Fibroblast of skin of left biceps (primary cell): ENCODE results near the gene TMEM92.
"Not testable (repeated sequence)": the region's sequence is repeated elsewhere in the genome, so short reads cannot be mapped to it uniquely, and the experiment has no call there.

ENCODE experiments used
- DNase-seq, 2 experiments: peaks; one replicate each; pipeline ENCODE4 v3.0.0-alpha.2; 2013; ENCODE audit warnings: low read depth in 2 of 2

The TMEM92 gene

GRCh38 chr17:50276588-50277356, 2.5 kb downstream of the TMEM92 start:
- DNase-seq = no peak

- DNase-seq = no peak
These were observed 3.1 kb downstream of the TMEM92 start for GRCh38 chr17:50277357-50277754.

GRCh38 chr17:50278526-50279180, 4.4 kb downstream of the TMEM92 start:
- DNase-seq = no peak

GRCh38 chr17:50279181-50279526, 4.9 kb downstream of the TMEM92 start:
- DNase-seq = no peak

GRCh38 chr17:50279639-50280038, 5.4 kb downstream of the TMEM92 start:
- no peak for DNase-seq

- DNase-seq = no peak
These were observed 5.8 kb downstream of the TMEM92 start for GRCh38 chr17:50280068-50280467.

DNA sequence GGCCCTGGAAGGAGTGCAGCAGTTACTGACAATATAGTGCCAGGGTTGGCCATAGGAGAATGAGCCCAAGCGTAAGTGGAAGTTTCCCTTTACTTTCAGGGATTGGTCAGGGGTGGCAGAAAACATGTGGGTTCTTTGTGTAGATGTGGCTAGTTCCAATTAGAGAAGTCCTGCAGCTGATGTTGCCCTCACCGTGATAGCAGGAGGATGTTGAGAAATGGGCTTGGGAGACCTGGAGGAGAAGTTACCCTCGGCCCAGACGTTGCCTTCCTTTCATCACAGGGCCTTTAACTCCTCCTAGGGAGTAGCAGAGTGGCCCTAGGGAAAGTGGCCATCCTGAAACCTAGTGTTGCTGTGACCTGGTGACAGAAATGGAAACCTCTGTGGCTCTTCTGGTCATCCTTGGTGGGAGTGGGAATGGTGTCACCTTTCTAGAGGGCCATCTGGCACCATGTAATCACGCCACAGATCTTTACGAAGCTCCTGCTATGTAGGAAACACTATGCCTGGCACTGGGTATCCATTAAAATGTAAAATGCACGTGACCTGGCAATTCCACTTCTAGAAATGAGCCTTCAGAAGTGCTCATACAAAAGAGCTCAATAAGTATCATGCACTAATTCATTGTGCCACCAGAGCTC, 6.7 kb downstream of the TMEM92 start:
- DNase-seq = no peak

- DNase-seq = no peak
These were observed 7.6 kb downstream of the TMEM92 start for GRCh38 chr17:50281739-50282401.

DNA sequence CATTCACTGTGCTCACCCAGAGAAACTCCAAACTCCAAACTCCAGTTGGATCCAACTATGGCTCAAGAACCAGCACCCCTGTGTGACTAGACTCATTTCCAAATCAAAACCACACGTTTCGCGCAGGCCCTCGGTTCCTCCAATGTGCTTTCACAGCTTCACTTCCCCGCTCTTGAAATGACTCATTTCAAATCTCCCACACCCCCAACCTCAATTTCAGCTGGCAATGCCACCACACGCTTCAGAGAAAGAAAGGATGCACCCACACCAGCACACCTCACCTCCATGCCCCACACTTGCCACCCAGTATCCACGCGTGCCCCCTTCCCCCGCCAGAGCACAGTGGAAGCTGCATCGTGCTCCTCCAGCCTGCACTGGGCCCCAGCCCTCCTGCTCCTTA, 9.0 kb downstream of the TMEM92 start:
- DNase-seq = no peak

DNA sequence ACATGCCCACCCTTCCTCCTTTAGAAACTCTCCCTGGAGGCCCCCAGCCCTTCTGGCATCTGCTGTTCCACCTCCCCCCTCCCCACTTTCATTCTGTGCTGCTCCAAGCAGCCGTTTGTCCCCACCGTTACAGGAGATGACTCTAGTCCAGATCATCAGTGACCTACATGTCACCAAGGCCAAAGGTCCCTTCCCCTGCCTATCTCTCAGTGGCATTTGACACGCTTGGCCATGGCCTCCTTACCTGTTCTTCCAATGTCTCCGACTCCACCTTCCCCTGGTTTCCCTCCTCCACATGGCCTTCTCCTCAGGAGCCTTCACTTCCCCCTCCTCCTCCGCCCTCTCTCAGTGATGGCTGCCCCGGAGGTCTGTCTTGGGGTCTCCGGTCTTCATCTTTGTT, 9.4 kb downstream of the TMEM92 start:
- DNase-seq = no peak

GRCh38 chr17:50285941-50286340, 11.7 kb downstream of the TMEM92 start:
- DNase-seq = no peak

DNA sequence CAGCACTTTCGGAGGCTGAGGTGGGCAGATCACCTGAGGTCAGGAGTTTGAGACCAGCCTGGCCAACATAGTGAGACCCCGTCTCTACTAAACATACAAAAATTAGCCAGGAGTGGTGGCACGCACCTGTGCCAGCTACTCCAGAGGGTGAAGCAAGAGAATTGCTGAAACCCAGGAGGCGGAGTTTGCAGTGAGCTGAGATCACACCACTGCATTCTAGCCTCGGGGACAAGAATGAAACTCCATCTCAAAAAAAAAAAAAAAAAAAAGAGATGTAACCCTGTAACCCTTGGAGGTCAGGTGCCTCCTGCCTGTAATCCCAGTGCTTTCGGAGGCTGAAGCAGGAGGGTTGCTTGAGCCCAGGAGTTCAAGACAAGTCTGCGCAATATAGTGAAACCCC, 13.0 kb downstream of the TMEM92 start:
- DNase-seq = not testable (repeated sequence)

- no peak for DNase-seq
These were observed 14.0 kb downstream of the TMEM92 start for GRCh38 chr17:50288306-50288705.

GRCh38 chr17:50289278-50289677, 15.0 kb downstream of the TMEM92 start:
- no peak for DNase-seq

DNA sequence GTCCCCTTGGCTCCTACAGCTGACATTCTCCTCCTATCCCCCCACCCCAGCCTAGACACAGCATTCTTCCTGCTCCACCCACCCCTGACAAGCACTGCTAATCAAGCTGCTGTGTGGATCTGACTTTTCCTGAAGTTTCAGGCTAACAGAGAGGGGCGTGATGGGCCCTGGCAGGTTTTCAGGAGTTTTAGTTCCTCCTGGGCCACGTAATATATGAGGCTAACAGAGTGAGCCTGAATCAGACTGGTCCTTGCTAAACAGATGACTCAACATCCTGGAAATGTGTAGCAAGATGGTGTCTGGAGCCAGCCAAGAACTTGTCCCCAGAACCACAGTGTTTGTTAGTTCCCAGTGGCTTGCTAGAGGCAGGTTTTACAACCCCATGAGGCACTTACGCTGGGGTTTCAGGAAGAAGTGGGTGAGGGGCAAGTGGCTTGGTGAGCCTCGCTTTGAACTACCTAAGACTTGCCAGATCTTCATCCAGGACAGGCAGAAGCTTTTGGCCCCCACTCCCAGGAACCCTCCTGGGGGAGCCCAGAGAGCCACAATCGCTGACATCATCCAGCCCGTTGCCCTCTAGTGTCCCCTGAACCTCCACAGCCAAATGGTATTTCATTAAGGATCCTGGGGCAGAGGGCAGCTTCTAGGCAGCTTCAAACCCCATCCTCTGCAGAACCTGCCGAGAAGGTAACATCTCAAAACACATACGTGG, 15.9 kb downstream of the TMEM92 start:
- DNase-seq = peak; percentile 94

GRCh38 chr17:50290933-50291332, 16.7 kb downstream of the TMEM92 start:
- no peak for DNase-seq

- DNase-seq = no peak
These were observed 18.2 kb downstream of the TMEM92 start for GRCh38 chr17:50292465-50292864.

DNA sequence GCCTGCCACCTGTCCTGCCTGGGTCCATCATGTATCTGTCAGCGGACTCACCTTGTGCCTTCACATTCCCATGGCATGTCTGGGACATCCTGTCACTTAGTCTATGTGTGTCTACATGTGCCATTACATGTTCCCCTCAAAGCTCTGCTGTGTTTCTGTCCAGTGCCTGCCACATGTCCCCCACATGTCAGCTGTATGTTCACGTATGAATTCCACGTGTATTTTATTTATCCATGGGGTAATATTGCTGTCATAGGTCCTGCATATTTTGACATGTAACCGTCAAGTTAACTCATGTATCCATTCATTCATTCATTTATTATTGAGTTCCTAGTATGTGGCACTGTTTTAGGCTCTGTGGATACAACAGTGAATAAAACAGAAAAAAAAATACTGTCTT, 20.8 kb downstream of the TMEM92 start:
- DNase-seq = no peak

- no peak for DNase-seq
These were observed 23.2 kb downstream of the TMEM92 start for GRCh38 chr17:50297407-50297865.

GRCh38 chr17:50298018-50298417, 23.8 kb downstream of the TMEM92 start:
- no peak for DNase-seq

GRCh38 chr17:50299776-50300175, 25.5 kb downstream of the TMEM92 start:
- DNase-seq = no peak

GRCh38 chr17:50300824-50301223, 26.6 kb downstream of the TMEM92 start:
- not testable (repeated sequence) for DNase-seq
